Measurements from ENCODE around the gene DDR2. TPM values are rescaled to one million over a fixed set of nuclear protein-coding genes. Genes with fewer than 3 reads are reported as not detected.
"Not testable (repeated sequence)": the region's sequence is repeated elsewhere in the genome, so short reads cannot be mapped to it uniquely, and the experiment has no call there.

Gene DDR2
- total RNA-seq, 1 experiment from 2014 or later = 4.9 TPM

GRCh38 chr1:162796617-162797279 is 164.5 kb downstream of the DDR2 start:
- DNase-seq (ENCODE audit: unreplicated experiment); H3K27me3 Mint-ChIP-seq (ENCODE audit: insufficient read depth, unreplicated experiment); POLR2A ChIA-PET; intact Hi-C loops (cut with micrococcal nuclease); CTCF ChIA-PET; H3K9me3 Mint-ChIP-seq (ENCODE audit: unreplicated experiment); BruUV-seq (replicated peaks); H3K4me1 Mint-ChIP-seq (ENCODE audit: insufficient read depth, unreplicated experiment); H3K4me3 Mint-ChIP-seq (ENCODE audit: unreplicated experiment): not testable (repeated sequence)
- Mint-ChIP-seq H3K27ac (ENCODE audit: low read depth, unreplicated experiment) (peak overlapping the region; percentile 10), H3K36me3 (ENCODE audit: insufficient read depth, unreplicated experiment) (peaks cover 59% of the 10 kb centered on the region)

- peak; percentile 88 for DNase-seq (ENCODE audit: unreplicated experiment)
- not testable (repeated sequence) for BruUV-seq (replicated peaks); H3K27ac Mint-ChIP-seq (ENCODE audit: low read depth, unreplicated experiment); H3K27me3 Mint-ChIP-seq (ENCODE audit: insufficient read depth, unreplicated experiment); H3K4me3 Mint-ChIP-seq (ENCODE audit: unreplicated experiment); H3K4me1 Mint-ChIP-seq (ENCODE audit: insufficient read depth, unreplicated experiment); H3K9me3 Mint-ChIP-seq (ENCODE audit: unreplicated experiment)
- peak; percentile 83 for TF ChIP-seq CTCF (IDR thresholded peaks at IDR 0.05; ENCODE audit: unreplicated experiment)
- ChIA-PET POLR2A (interaction anchor here (0.6 to 2.0 kb wide), 4 partner anchors 22 to 195 kb away, joined by 3 to 15 read pairs (median 4); no protein-coding TSS in a partner anchor), CTCF (interaction anchor here (0.6 to 4.5 kb wide), 61 partner anchors 8 to 1858 kb away, joined by 3 to 191 read pairs (median 4); partner anchors contain the start of gene DDR2)
- intact Hi-C loops (cut with micrococcal nuclease) = loop anchor here (1.0 kb wide), 1 partner anchor 187 kb away; no protein-coding TSS in a partner anchor
- H3K36me3 Mint-ChIP-seq (ENCODE audit: insufficient read depth, unreplicated experiment) = peaks cover 59% of the 10 kb centered on the region
Measured at GRCh38 chr1:162799995-162800830, 167.9 kb downstream of the DDR2 start.

- H3K4me3 Mint-ChIP-seq (ENCODE audit: unreplicated experiment); CTCF ChIA-PET; H3K27me3 Mint-ChIP-seq (ENCODE audit: insufficient read depth, unreplicated experiment); intact Hi-C loops (cut with micrococcal nuclease); POLR2A ChIA-PET; BruUV-seq (replicated peaks); H3K9me3 Mint-ChIP-seq (ENCODE audit: unreplicated experiment); H3K4me1 Mint-ChIP-seq (ENCODE audit: insufficient read depth, unreplicated experiment); DNase-seq (ENCODE audit: unreplicated experiment); H3K27ac Mint-ChIP-seq (ENCODE audit: low read depth, unreplicated experiment): not testable (repeated sequence)
- peaks cover 75% of the 10 kb centered on the region for H3K36me3 Mint-ChIP-seq (ENCODE audit: insufficient read depth, unreplicated experiment)
Measured at GRCh38 chr1:162807503-162807902, 175.2 kb downstream of the DDR2 start.

GRCh38 chr1:162812357-162812756 is 180.1 kb downstream of the DDR2 start:
- POLR2A ChIA-PET; H3K4me1 Mint-ChIP-seq (ENCODE audit: insufficient read depth, unreplicated experiment); DNase-seq (ENCODE audit: unreplicated experiment); H3K27ac Mint-ChIP-seq (ENCODE audit: low read depth, unreplicated experiment); H3K9me3 Mint-ChIP-seq (ENCODE audit: unreplicated experiment); H3K4me3 Mint-ChIP-seq (ENCODE audit: unreplicated experiment); intact Hi-C loops (cut with micrococcal nuclease); H3K27me3 Mint-ChIP-seq (ENCODE audit: insufficient read depth, unreplicated experiment): not testable (repeated sequence)
- BruUV-seq (replicated peaks) = TSS peak; percentile 42
- CTCF ChIA-PET = interaction anchor here (1.6 kb wide), 1 partner anchor 12 kb away, joined by 4 read pairs; no protein-coding TSS in a partner anchor
- peaks cover 29% of the 10 kb centered on the region for H3K36me3 Mint-ChIP-seq (ENCODE audit: insufficient read depth, unreplicated experiment)

- CTCF ChIA-PET = interaction anchor here (0.9 kb wide), 1 partner anchor 35 kb away, joined by 3 read pairs; no protein-coding TSS in a partner anchor
- H3K4me1 Mint-ChIP-seq (ENCODE audit: insufficient read depth, unreplicated experiment); H3K27ac Mint-ChIP-seq (ENCODE audit: low read depth, unreplicated experiment); DNase-seq (ENCODE audit: unreplicated experiment); POLR2A ChIA-PET; intact Hi-C loops (cut with micrococcal nuclease); H3K4me3 Mint-ChIP-seq (ENCODE audit: unreplicated experiment); H3K9me3 Mint-ChIP-seq (ENCODE audit: unreplicated experiment); H3K36me3 Mint-ChIP-seq (ENCODE audit: insufficient read depth, unreplicated experiment); BruUV-seq (replicated peaks); H3K27me3 Mint-ChIP-seq (ENCODE audit: insufficient read depth, unreplicated experiment): not testable (repeated sequence)
Measured at GRCh38 chr1:162818136-162818535, 185.9 kb downstream of the DDR2 start.

- H3K36me3 Mint-ChIP-seq (ENCODE audit: insufficient read depth, unreplicated experiment); H3K4me1 Mint-ChIP-seq (ENCODE audit: insufficient read depth, unreplicated experiment); POLR2A ChIA-PET; BruUV-seq (replicated peaks); intact Hi-C loops (cut with micrococcal nuclease); H3K9me3 Mint-ChIP-seq (ENCODE audit: unreplicated experiment); H3K27ac Mint-ChIP-seq (ENCODE audit: low read depth, unreplicated experiment); DNase-seq (ENCODE audit: unreplicated experiment); H3K27me3 Mint-ChIP-seq (ENCODE audit: insufficient read depth, unreplicated experiment); H3K4me3 Mint-ChIP-seq (ENCODE audit: unreplicated experiment): not testable (repeated sequence)
- CTCF ChIA-PET = interaction anchor here (0.9 kb wide), 1 partner anchor 35 kb away, joined by 3 read pairs; no protein-coding TSS in a partner anchor
Measured at GRCh38 chr1:162818666-162819065, 186.4 kb downstream of the DDR2 start.
